ENCODE data around the gene PLTP. TPM values are rescaled to one million over a fixed set of nuclear protein-coding genes. Genes with fewer than 3 reads are reported as not detected.
"Not testable (repeated sequence)": the region's sequence is repeated elsewhere in the genome, so short reads cannot be mapped to it uniquely, and the experiment has no call there.

Gene PLTP, protein sequence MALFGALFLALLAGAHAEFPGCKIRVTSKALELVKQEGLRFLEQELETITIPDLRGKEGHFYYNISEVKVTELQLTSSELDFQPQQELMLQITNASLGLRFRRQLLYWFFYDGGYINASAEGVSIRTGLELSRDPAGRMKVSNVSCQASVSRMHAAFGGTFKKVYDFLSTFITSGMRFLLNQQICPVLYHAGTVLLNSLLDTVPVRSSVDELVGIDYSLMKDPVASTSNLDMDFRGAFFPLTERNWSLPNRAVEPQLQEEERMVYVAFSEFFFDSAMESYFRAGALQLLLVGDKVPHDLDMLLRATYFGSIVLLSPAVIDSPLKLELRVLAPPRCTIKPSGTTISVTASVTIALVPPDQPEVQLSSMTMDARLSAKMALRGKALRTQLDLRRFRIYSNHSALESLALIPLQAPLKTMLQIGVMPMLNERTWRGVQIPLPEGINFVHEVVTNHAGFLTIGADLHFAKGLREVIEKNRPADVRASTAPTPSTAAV
- 10 to 100 TPM in 1 of 3 donors, 1 to 10 TPM in 1, under 1 TPM in 1; 0.77 to 17.5 (median 7.3) TPM for polyA plus RNA-seq

DNA sequence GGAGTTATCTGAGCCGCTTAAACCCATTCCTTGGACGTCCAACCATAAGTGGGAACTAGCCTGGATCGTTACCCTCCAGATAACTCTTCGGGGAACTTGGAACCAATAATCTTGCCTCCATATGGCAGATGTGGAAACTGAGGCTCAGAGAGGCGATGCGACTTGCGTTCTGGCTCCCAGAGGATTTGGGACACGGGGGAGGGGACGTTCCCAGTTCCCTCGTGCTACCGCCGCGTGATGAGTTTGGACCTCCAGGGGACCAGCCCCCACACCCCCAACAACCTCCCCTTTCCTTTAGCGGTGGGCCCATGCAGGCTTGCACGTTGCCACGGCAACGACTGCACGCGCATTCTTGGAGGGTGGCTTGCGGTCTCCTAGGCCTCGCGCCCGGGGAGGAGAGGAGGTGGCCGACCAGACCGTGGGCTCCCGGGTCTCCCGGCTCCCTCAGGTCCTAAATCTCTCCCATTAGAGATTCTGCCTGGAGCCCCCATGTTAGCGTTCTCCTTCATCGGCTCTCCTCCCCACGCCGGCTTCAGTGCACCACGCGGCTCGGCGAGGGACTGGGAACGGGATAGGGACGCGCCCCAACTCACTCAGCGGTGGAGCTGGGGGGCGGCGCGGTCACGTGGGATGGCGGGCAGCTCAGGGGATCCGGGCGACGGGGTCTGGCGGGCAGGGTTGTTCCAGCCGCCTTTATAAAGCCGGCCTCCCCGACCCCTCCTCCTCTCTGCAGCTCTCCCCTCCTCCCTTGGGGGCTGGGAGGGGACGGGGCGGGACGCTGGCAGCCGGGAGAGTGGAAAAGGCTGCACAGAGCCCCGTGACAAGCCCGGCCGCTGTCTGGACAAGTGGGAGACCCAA, at the start of gene PLTP:
Gene PLTP, minus strand, starts transcription at position 670 of the 858 bp plus-strand sequence. CDS start 703 bp downstream, outside the sequence.
- peak; percentile 50 to 59 (median 57) for DNase-seq
- Mint-ChIP-seq H3K4me3 (peak within 1 kb of the TSS; percentile 73 to 91 (median 78)), H3K4me1 (peaks cover 13 to 16% of the 10 kb centered on the region in 2 donors), H3K27me3 (ENCODE audit: low read depth in 3 of 3) (peaks cover 4 to 10% (median 8%) of the 10 kb centered on the region in 3 donors), H3K36me3 (no peaks in the 10 kb centered on the region), H3K27ac (peak within 1 kb of the TSS; percentile 66 to 91 (median 80)), H3K9me3 (no peaks in the 10 kb centered on the region)

DNA sequence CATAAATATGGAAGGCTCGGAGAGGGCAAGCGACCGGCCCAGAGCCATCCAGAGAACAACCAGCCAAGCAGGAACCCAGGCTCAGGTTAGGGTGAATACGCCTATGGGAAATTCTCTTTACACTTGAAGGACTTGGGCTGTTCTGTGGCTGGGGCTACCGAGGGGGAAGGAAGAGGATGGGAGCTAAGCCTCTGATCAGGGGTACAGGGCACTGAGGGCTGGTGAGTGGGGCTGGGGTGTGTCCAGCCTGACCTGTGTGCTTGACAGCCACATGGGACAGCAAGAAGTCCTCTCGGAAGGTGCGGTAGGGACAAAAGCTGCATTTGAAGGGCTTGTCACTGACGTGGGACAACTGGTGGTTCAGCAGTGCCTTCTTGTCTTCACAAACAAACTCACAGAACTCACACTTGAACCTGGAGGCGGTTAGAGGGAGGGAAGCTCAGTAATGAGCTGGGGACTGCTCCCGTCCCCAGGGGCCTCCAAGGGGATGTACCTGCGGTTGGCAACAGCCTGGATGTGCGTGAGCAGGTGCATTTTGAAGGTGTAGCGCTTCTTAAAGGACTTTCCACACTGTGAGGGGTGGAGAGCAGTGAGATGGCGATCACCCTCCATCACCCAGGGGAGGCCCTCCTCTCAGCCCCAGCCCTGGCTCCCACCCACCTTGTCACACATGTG, 48.1 kb upstream of the PLTP start:
- Mint-ChIP-seq H3K9me3 (no peaks in the 10 kb centered on the region), H3K4me3 (no peak overlapping the region), H3K4me1 (peaks cover 7 to 10% of the 10 kb centered on the region in 2 donors), H3K27ac (peak overlapping the region in 1 of 6 donors; percentile 71), H3K27me3 (ENCODE audit: low read depth in 3 of 3) (peaks cover 0 to 7% (median 2%) of the 10 kb centered on the region in 3 donors), H3K36me3 (peaks cover 13 to 54% (median 19%) of the 10 kb centered on the region in 3 donors)
- DNase-seq: no peak

DNA sequence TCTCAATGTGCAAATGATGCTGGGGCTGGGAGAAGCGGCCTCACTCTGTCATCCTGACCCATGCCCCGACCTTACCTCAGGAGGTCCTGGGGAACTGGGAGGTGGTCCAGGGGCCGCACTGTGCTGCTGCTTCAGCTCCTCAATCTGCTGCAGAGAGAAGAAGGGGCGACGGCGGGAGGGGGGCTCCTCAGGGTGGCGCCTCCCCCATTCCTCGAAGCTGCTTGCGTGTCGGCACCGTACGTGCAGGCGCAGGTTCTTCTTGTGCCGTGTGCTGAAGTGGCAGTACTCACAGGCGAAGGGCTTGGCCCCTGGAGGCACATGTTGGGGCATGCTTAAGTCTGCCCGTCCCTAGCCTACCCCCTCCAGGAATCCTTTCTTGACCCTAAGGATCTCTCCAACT, 47.2 kb upstream of the PLTP start:
- no peak for DNase-seq
- Mint-ChIP-seq H3K27me3 (ENCODE audit: low read depth in 3 of 3) (peaks cover 0 to 7% (median 2%) of the 10 kb centered on the region in 3 donors), H3K36me3 (peaks cover 13 to 53% (median 19%) of the 10 kb centered on the region in 3 donors), H3K9me3 (no peaks in the 10 kb centered on the region), H3K4me3 (no peak overlapping the region), H3K4me1 (peaks cover 7 to 10% of the 10 kb centered on the region in 2 donors), H3K27ac (peak overlapping the region in 1 of 6 donors; percentile 65)

DNA sequence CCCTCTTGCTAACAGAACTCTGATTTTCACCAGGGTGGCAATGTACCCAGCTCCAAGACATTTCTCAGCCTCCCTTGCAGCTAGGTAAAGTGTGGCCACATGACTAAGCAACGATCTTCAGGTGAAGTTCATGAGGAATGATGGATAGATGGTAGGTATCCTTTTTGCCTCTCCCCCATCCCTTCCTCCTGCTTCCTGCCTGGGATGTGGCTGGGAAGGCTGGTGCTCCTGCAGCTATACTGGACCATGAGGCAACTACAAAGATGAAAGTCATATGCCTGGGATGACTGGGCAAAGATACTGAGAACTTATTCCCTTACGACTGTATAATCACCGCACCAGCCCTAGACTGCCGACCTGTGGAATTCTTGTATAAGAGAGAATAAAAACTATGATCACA, 46.6 kb upstream of the PLTP start:
- Mint-ChIP-seq H3K9me3 (no peaks in the 10 kb centered on the region), H3K27me3 (ENCODE audit: low read depth in 3 of 3) (peaks cover 2 to 7% (median 2%) of the 10 kb centered on the region in 3 donors), H3K36me3 (peaks cover 13 to 51% (median 19%) of the 10 kb centered on the region in 3 donors), H3K4me3 (no peak overlapping the region), H3K27ac (peak overlapping the region in 4 of 6 donors; percentile 23 to 55 (median 36)), H3K4me1 (peaks cover 6 to 8% of the 10 kb centered on the region in 2 donors)
- no peak for DNase-seq

DNA sequence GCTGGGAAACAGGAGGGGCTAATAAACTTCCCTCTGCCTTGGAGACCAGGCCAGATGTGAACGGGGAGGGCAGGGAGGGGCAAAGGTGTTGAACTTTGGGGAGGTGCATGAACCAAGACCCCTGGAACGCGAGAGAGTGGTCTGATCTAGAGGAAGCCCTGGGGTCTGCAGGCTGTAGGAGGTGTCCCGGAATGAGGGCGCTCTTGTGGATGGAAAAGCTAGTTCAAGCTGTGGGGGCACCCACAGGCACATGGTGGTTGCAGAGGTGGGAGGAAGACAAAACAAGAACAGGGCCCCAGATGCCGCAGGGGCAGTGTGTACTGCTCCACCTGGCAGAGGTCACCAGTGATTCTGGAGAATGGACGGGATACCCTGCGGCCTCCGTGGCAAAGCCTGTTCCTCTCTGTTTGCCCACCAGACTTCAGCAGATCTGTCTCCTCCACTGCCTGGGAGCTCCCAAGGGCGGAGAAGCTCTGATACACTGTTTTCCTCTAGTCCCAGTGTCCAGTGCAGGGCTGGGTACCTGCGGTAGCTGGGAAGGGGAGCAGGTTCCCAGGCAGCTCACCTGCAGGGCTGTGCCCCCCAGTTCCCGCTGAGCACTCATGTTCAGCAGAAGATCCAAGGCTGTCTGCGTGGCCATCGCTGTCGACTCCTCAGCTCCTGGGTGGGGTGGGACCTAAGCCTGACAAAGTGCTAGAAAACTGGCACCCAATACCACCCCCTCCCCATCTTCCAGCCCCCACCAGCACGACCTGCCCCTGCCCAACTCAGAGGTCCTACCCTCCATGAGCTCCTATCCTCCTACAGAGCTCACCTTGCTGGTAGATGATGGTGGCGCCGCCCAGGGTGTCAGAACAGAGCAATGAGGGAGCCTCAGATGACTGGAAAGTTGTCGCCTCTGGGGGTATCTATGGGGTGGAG, 45.3 kb upstream of the PLTP start:
- Mint-ChIP-seq H3K27me3 (ENCODE audit: low read depth in 3 of 3) (peaks cover under 1 to 3% (median 2%) of the 10 kb centered on the region in 3 donors), H3K4me1 (no peaks in the 10 kb centered on the region), H3K36me3 (peaks cover 13 to 44% (median 15%) of the 10 kb centered on the region in 3 donors), H3K4me3 (no peak overlapping the region), H3K27ac (peak overlapping the region in 3 of 6 donors; percentile 17 to 45 (median 30)), H3K9me3 (no peaks in the 10 kb centered on the region)
- no peak for DNase-seq

DNA sequence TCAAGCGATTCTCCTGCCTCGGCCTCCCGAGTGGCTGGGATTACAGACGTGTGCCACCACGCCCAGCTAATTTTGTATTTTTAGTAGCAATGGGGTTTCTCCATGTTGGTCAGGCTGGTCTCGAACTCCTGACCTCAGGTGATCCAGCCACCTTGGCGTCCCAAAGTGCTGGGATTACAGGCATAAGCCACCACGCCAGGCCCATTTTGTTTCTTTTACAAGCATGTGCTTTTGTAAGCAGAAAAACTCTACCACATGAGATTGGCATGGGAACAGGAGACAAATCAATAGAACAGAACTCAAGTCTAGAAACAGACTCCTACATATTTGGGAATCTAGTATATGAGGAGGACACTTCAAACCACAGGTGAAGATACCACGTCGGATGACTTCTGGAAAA, 44.4 kb upstream of the PLTP start:
- not testable (repeated sequence) for H3K9me3 Mint-ChIP-seq; H3K4me1 Mint-ChIP-seq; H3K27me3 Mint-ChIP-seq (ENCODE audit: low read depth in 3 of 3); H3K4me3 Mint-ChIP-seq; DNase-seq; H3K27ac Mint-ChIP-seq
- peaks cover 13 to 46% (median 15%) of the 10 kb centered on the region in 3 donors for H3K36me3 Mint-ChIP-seq

DNA sequence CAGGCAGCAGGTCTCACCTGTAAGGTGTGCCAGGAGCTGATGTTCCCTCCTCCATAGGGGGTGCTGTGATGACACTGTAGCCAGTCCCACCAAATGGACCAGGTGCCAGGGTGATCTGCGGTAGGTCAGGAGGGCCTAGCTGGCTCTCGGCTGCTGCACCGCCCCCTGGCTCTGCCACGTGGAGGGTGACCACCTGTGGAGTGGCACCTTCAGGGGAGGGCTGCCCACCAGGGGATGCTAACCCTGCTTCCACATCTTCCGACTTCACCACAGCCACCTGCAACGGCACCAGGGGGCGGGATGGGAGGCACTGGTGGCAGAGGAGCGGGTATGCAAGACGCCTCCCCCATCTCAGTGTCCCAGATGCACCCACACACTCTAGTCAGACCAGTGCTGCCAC, 41.7 kb upstream of the PLTP start:
- Mint-ChIP-seq H3K36me3 (peaks cover 4 to 29% (median 4%) of the 10 kb centered on the region in 3 donors), H3K9me3 (no peaks in the 10 kb centered on the region), H3K4me1 (peaks cover 0 to 14% of the 10 kb centered on the region in 2 donors), H3K4me3 (no peak overlapping the region), H3K27me3 (ENCODE audit: low read depth in 3 of 3) (peaks cover 4 to 6% (median 5%) of the 10 kb centered on the region in 3 donors), H3K27ac (peak overlapping the region in 3 of 6 donors; percentile 9 to 60 (median 12))
- no peak for DNase-seq

DNA sequence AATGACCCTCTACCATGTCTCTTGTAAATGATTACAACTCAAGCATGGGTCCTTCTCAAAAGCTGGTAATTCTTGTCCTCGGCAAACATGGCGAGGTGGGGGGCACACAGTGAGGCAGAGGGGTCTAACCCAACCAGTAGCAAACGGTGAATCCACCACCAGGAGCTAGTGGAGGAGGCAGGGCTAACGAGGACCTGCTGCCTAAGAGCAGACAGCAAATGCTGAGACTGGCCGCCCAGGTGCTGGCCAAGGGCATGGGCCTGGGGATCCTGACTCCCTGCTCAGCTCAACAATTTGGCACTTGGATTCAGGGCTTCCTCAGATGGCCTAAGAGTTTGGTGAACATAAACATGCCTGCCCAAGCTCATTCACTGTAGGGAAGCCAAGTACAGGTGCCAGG, 40.9 kb upstream of the PLTP start:
- Mint-ChIP-seq H3K9me3 (no peaks in the 10 kb centered on the region), H3K36me3 (peaks cover 0 to 22% (median 0%) of the 10 kb centered on the region in 3 donors), H3K27ac (peak overlapping the region in 1 of 6 donors; percentile 20), H3K4me3 (no peak overlapping the region), H3K27me3 (ENCODE audit: low read depth in 3 of 3) (peaks cover 4 to 8% (median 5%) of the 10 kb centered on the region in 3 donors), H3K4me1 (peaks cover 0 to 17% of the 10 kb centered on the region in 2 donors)
- no peak for DNase-seq

DNA sequence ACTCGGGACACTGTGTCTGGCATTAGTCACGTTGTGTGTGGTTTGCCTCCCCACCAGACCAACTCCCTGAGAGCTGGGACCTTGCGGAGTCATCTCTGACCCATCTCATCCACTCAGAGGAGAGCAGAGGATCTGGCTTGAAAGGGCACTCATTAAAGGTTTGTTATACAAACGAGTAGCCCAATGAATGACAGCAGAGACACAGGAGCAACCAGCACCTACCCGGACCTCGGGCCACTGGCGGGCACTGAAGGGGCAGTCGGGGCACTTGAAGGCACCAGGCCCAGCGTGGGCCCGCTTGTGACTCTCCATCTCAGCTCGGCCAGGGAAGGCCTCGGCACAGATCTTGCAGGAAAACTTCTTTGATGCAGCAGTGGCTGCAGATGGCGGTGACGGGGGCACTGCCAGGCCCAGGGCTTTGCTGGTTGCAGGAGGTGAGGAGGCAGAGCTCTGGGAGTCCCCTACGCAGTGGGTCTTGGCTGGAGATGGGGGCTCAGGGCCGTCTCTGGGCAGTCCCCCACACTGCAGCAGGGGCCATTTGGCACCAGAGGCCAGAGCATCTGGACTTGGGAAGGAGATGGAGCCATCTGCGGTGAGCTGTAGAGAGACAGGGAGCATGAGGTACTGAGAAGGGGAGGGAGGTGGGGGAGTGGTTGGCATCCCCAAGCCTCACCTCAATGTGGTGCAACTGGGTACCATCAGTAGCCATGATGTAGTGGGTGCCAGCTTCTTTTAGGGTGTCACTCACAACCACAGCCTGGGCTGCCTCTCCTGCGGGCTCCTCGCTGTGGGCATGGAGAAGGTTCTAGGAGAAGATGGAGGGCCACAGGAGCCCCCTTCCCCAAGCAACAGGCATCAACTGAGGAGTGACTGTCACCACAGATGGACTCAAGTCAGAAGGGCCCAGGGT, 40.2 kb upstream of the PLTP start:
- Mint-ChIP-seq H3K36me3 (peaks cover 0 to 23% (median 0%) of the 10 kb centered on the region in 3 donors), H3K27me3 (ENCODE audit: low read depth in 3 of 3) (peaks cover 4 to 9% (median 5%) of the 10 kb centered on the region in 3 donors), H3K4me3 (no peak overlapping the region), H3K27ac (peak overlapping the region in 4 of 6 donors; percentile 17 to 71 (median 47)), H3K9me3 (no peaks in the 10 kb centered on the region), H3K4me1 (peaks cover 0 to 24% of the 10 kb centered on the region in 2 donors)
- DNase-seq: no peak

DNA sequence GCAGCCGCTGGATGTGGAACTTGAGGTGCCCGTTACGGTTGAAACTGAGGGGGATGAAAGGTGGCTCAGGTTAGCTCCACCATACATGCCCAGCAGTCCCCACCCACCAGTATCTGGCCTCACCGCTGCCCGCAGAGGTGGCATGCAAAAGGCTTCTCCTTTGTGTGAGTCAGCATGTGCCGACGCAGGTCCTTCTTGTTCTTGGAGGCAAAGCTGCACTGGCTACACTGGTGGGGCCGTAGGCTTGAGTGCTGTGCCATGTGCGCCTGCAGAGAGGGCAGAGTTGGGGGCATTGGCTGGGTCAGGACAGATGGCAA, 38.3 kb upstream of the PLTP start:
- peaks cover 18 to 43% of the 10 kb centered on the region in 2 donors for H3K4me1 Mint-ChIP-seq
- no peaks in the 10 kb centered on the region for H3K9me3 Mint-ChIP-seq
- peaks cover 0 to 18% (median 8%) of the 10 kb centered on the region in 3 donors for H3K36me3 Mint-ChIP-seq
- H3K27ac Mint-ChIP-seq: peak overlapping the region in 1 of 6 donors; percentile 32
- peaks cover 14 to 16% (median 14%) of the 10 kb centered on the region in 3 donors for H3K27me3 Mint-ChIP-seq (ENCODE audit: low read depth in 3 of 3)
- H3K4me3 Mint-ChIP-seq: no peak overlapping the region
- no peak for DNase-seq

DNA sequence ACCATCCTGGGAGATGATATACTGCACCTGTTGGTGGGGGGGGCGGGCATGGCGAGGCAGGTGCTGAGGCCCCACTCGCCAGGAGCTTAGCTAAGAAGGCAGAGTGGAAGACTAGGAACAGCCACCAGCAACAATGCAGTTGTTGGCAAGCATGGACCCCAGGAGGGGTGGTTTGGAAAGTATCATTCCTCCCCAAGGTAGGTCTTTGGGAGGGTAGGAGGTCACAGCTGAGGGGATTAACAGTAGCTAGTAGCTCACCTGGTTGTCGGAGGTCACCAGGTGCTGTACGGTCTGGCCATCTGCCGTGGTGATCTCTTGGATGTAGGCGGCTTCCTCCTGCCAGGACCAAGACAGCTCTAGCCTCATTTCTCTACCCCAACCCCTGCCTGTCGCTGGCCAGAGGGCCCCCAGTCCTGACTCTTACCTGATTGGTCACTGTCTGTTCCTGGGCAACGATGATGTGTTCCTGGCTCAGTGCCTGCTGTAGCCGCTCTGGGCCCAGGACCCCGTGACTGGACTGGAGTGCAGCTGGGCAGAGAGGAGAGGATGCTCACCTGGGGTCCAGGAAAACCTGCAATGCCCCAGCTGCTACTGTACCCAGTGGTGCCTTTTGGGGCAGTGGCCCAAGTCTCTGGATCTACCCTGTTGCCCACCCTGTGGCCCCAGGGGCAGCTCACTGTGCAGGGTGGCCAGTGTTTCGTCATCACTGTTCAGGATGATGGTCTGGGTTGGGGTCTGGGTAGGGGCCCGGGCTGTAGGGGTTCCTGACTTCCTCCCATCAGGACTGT, 37.8 kb upstream of the PLTP start:
- Mint-ChIP-seq H3K4me1 (peaks cover 24 to 49% of the 10 kb centered on the region in 2 donors), H3K4me3 (no peak overlapping the region), H3K36me3 (peaks cover 0 to 23% (median 8%) of the 10 kb centered on the region in 3 donors), H3K27ac (peak overlapping the region; percentile 6 to 76 (median 72)), H3K9me3 (no peaks in the 10 kb centered on the region), H3K27me3 (ENCODE audit: low read depth in 3 of 3) (peaks cover 14 to 18% (median 14%) of the 10 kb centered on the region in 3 donors)
- no peak for DNase-seq
